ENCODE data around the gene MAST4. TPM values are rescaled to one million over a fixed set of nuclear protein-coding genes. Genes with fewer than 3 reads are reported as not detected.

Gene MAST4
- total RNA-seq, 1 donor from 2014 or later = 0.99 TPM

- H3K36me3 Mint-ChIP-seq = no peaks in the 10 kb centered on the region
- H3K9ac ChIP-seq = no peak overlapping the region
- H3K9me3 ChIP-seq (ENCODE audit: low read depth) = no peaks in the 10 kb centered on the region
- no peaks in the 10 kb centered on the region for H3K27me3 ChIP-seq
- no peaks in the 10 kb centered on the region for H3K36me3 ChIP-seq
- no peak overlapping the region for H3K4me2 ChIP-seq
- H3K4me1 Mint-ChIP-seq = peaks cover 21% of the 10 kb centered on the region
- H3K27ac Mint-ChIP-seq = no peak overlapping the region
- TF ChIP-seq CTCF (IDR thresholded peaks at IDR 0.05) (no peak), EZH2phosphoT487 (IDR thresholded peaks at IDR 0.05) (no peak), EZH2 (IDR thresholded peaks at IDR 0.05) (no peak)
- no peak for DNase-seq (ENCODE audit: low spot score)
- H3K4me3 ChIP-seq = no peak overlapping the region
- H3K4me1 ChIP-seq = no peaks in the 10 kb centered on the region
- H4K20me1 ChIP-seq (ENCODE audit: low read depth) = no peaks in the 10 kb centered on the region
- H3K4me3 Mint-ChIP-seq = no peak overlapping the region
- no peak overlapping the region for H3K27ac ChIP-seq
- no peaks in the 10 kb centered on the region for H3K9me3 Mint-ChIP-seq
- peaks cover 3% of the 10 kb centered on the region for H3F3A ChIP-seq (ENCODE audit: low read depth)
- peaks cover 3% of the 10 kb centered on the region for H3K27me3 Mint-ChIP-seq (ENCODE audit: insufficient read depth, low read depth)
- H3K79me2 ChIP-seq (ENCODE audit: low read depth) = no peaks in the 10 kb centered on the region
- H2AFZ ChIP-seq (replicated peaks) = no peak overlapping the region
These were observed 398.6 kb downstream of the MAST4 start for GRCh38 chr5:66994790-66995189.

GRCh38 chr5:67000794-67001475, 404.7 kb downstream of the MAST4 start:
- peaks cover 11% of the 10 kb centered on the region for H3K4me1 ChIP-seq
- no peaks in the 10 kb centered on the region for H4K20me1 ChIP-seq (ENCODE audit: low read depth)
- Mint-ChIP-seq H3K27ac (no peak overlapping the region), H3K4me1 (peaks cover 20% of the 10 kb centered on the region), H3K36me3 (no peaks in the 10 kb centered on the region), H3K27me3 (ENCODE audit: insufficient read depth, low read depth) (no peaks in the 10 kb centered on the region), H3K9me3 (no peaks in the 10 kb centered on the region), H3K4me3 (no peak overlapping the region)
- no peaks in the 10 kb centered on the region for H3K36me3 ChIP-seq
- H3F3A ChIP-seq (ENCODE audit: low read depth) = peaks cover 30% of the 10 kb centered on the region
- H2AFZ ChIP-seq (replicated peaks) = no peak overlapping the region
- no peak overlapping the region for H3K4me2 ChIP-seq
- DNase-seq (ENCODE audit: low spot score) = no peak
- H3K27me3 ChIP-seq = peaks cover 23% of the 10 kb centered on the region
- no peaks in the 10 kb centered on the region for H3K79me2 ChIP-seq (ENCODE audit: low read depth)
- no peaks in the 10 kb centered on the region for H3K9me3 ChIP-seq (ENCODE audit: low read depth)
- no peak overlapping the region for H3K9ac ChIP-seq
- H3K27ac ChIP-seq = no peak overlapping the region
- H3K4me3 ChIP-seq = no peak overlapping the region
- no peak for TF ChIP-seq CTCF (IDR thresholded peaks at IDR 0.05)
- TF ChIP-seq EZH2 (IDR thresholded peaks at IDR 0.05) = no peak
- no peak for TF ChIP-seq EZH2phosphoT487 (IDR thresholded peaks at IDR 0.05)

- H3K4me3 ChIP-seq = peak overlapping the region; percentile 58
- peak; percentile 3 for DNase-seq (ENCODE audit: low spot score)
- TF ChIP-seq EZH2 (IDR thresholded peaks at IDR 0.05) (no peak), EZH2phosphoT487 (IDR thresholded peaks at IDR 0.05) (no peak), CTCF (IDR thresholded peaks at IDR 0.05) (no peak)
- no peak overlapping the region for H3K9ac ChIP-seq
- Mint-ChIP-seq H3K9me3 (no peaks in the 10 kb centered on the region), H3K4me1 (peaks cover 33% of the 10 kb centered on the region), H3K27me3 (ENCODE audit: insufficient read depth, low read depth) (no peaks in the 10 kb centered on the region), H3K4me3 (peak overlapping the region; percentile 83), H3K27ac (no peak overlapping the region), H3K36me3 (no peaks in the 10 kb centered on the region)
- H3K9me3 ChIP-seq (ENCODE audit: low read depth) = no peaks in the 10 kb centered on the region
- H3K79me2 ChIP-seq (ENCODE audit: low read depth) = no peaks in the 10 kb centered on the region
- no peak overlapping the region for H3K27ac ChIP-seq
- H3F3A ChIP-seq (ENCODE audit: low read depth) = peaks cover 26% of the 10 kb centered on the region
- H3K36me3 ChIP-seq = no peaks in the 10 kb centered on the region
- no peak overlapping the region for H2AFZ ChIP-seq (replicated peaks)
- peaks cover 23% of the 10 kb centered on the region for H3K27me3 ChIP-seq
- peak overlapping the region; percentile 88 for H3K4me2 ChIP-seq
- peaks cover 11% of the 10 kb centered on the region for H3K4me1 ChIP-seq
- no peaks in the 10 kb centered on the region for H4K20me1 ChIP-seq (ENCODE audit: low read depth)
These were observed 406.9 kb downstream of the MAST4 start for GRCh38 chr5:67002832-67003684.

Data from neural progenitor cell (in vitro differentiated cells).